Astrocyte (in vitro differentiated cells and primary cell): ENCODE data around the gene RALY. TPM values are rescaled to one million over a fixed set of nuclear protein-coding genes. Genes with fewer than 3 reads are reported as not detected.

Experiments
- DNase-seq: peaks from one replicate; pipeline ENCODE4 v3.0.0-alpha.2; 2010; ENCODE audit warnings: low read depth
- FAIRE-seq: peaks from 2 replicates; lab custom pipeline; 2011; peaks lifted over from hg19 to GRCh38; lab: Jason Lieb, UNC
- H2AFZ ChIP-seq: 2 replicates; pipeline ENCODE4 v1.6.0; 2012; ENCODE audit warnings: low read depth, low read length, inconsistent platforms
- H3K27ac ChIP-seq: 2 replicates; pipeline ENCODE4 v1.5.1; 2011; ENCODE audit warnings: low read depth, low read length, inconsistent platforms
- H3K27me3 ChIP-seq: 2 replicates; pipeline ENCODE4 v1.6.0; 2011; ENCODE audit warnings: low read length, inconsistent platforms; ENCODE audit not compliant: insufficient read depth
- H3K36me3 ChIP-seq: 2 replicates; pipeline ENCODE4 v1.5.1; 2011; ENCODE audit warnings: low read length, inconsistent platforms; ENCODE audit not compliant: insufficient read depth
- H3K4me1 ChIP-seq: 2 replicates; pipeline ENCODE4 v1.5.1; 2011; ENCODE audit warnings: low read length, inconsistent platforms; ENCODE audit not compliant: insufficient read depth
- H3K4me2 ChIP-seq: 2 replicates; pipeline ENCODE4 v1.6.0; 2012; ENCODE audit warnings: low read length, inconsistent platforms
- H3K4me3 ChIP-seq: 2 replicates; pipeline ENCODE4 v1.5.1; 2011; ENCODE audit warnings: low read depth, mild to moderate bottlenecking, low read length, inconsistent platforms; ENCODE audit not compliant: insufficient read depth
- H3K79me2 ChIP-seq: 2 replicates; pipeline ENCODE4 v1.6.0; 2012; ENCODE audit warnings: mild to moderate bottlenecking, low read length, inconsistent platforms; ENCODE audit not compliant: insufficient read depth
- H3K9ac ChIP-seq: 2 replicates; pipeline ENCODE4 v1.6.0; 2012; ENCODE audit warnings: mild to moderate bottlenecking, low read length, inconsistent platforms
- H3K9me3 ChIP-seq: 2 replicates; pipeline ENCODE4 v1.5.1; 2012; ENCODE audit warnings: low read depth, mild to moderate bottlenecking, low read length, inconsistent platforms; ENCODE audit not compliant: insufficient read depth
- H4K20me1 ChIP-seq: 2 replicates; pipeline ENCODE4 v1.6.0; 2012; ENCODE audit warnings: low read length, inconsistent platforms; ENCODE audit not compliant: insufficient read depth
- H3K27ac Mint-ChIP-seq: one replicate; pipeline ENCODE4 v1.8.0; 2021; ENCODE audit warnings: mild to moderate bottlenecking, mixed read lengths; ENCODE audit not compliant: unreplicated experiment
- H3K27me3 Mint-ChIP-seq: one replicate; pipeline ENCODE4 v1.8.0; 2021; ENCODE audit warnings: low read depth, mixed read lengths; ENCODE audit not compliant: unreplicated experiment
- H3K36me3 Mint-ChIP-seq: one replicate; pipeline ENCODE4 v1.8.0; 2021; ENCODE audit warnings: low read depth, mixed read lengths; ENCODE audit not compliant: unreplicated experiment
- H3K4me1 Mint-ChIP-seq: one replicate; pipeline ENCODE4 v1.8.0; 2021; ENCODE audit warnings: low read depth, mixed read lengths; ENCODE audit not compliant: unreplicated experiment
- H3K4me3 Mint-ChIP-seq: one replicate; pipeline ENCODE4 v1.8.0; 2021; ENCODE audit warnings: mild to moderate bottlenecking, moderate library complexity, mixed read lengths; ENCODE audit not compliant: unreplicated experiment
- H3K9me3 Mint-ChIP-seq: one replicate; pipeline ENCODE4 v1.8.0; 2021; ENCODE audit warnings: mild to moderate bottlenecking, mixed read lengths; ENCODE audit not compliant: unreplicated experiment
- CTCF ChIP-seq: IDR thresholded peaks from 2 replicates; pipeline ENCODE4 v1.5.1; 2011; ENCODE audit warnings: low read depth, mild to moderate bottlenecking, inconsistent platforms, low read length, moderate library complexity; ENCODE audit not compliant: insufficient read depth
- EZH2 ChIP-seq: IDR thresholded peaks from 2 replicates; pipeline ENCODE4 v1.6.1; 2012; ENCODE audit warnings: mild to moderate bottlenecking, low read length, inconsistent platforms; ENCODE audit not compliant: insufficient read depth
- total RNA-seq: library from RNA; stranded (reverse); gene quantifications from 2 replicates; pipeline ENCODE4 v1.2.1, GENCODE V29; 2021

Gene RALY
- total RNA-seq, 1 donor from 2014 or later, result 105 TPM

GRCh38 chr20:34124469-34125249 is 130.9 kb downstream of the RALY start:
- no peak for FAIRE-seq
- Histone ChIP-seq H3K27me3 (peaks cover 9% of the 10 kb centered on the region), H3K4me1 (no peaks in the 10 kb centered on the region), H3K27ac (no peak overlapping the region), H3K4me3 (no peak overlapping the region), H3K79me2 (no peaks in the 10 kb centered on the region), H2AFZ (no peak overlapping the region), H3K9me3 (no peaks in the 10 kb centered on the region), H3K4me2 (no peak overlapping the region), H3K9ac (no peak overlapping the region), H3K36me3 (no peaks in the 10 kb centered on the region), H4K20me1 (no peaks in the 10 kb centered on the region)
- no peak overlapping the region for H3K27ac Mint-ChIP-seq
- no peak for DNase-seq
- H3K4me1 Mint-ChIP-seq, result no peaks in the 10 kb centered on the region
- H3K9me3 Mint-ChIP-seq, result no peaks in the 10 kb centered on the region
- no peak for TF ChIP-seq EZH2
- no peak for TF ChIP-seq CTCF
- H3K4me3 Mint-ChIP-seq, result no peak overlapping the region
- H3K36me3 Mint-ChIP-seq, result no peaks in the 10 kb centered on the region
- H3K27me3 Mint-ChIP-seq, result peaks cover 15% of the 10 kb centered on the region

DNA sequence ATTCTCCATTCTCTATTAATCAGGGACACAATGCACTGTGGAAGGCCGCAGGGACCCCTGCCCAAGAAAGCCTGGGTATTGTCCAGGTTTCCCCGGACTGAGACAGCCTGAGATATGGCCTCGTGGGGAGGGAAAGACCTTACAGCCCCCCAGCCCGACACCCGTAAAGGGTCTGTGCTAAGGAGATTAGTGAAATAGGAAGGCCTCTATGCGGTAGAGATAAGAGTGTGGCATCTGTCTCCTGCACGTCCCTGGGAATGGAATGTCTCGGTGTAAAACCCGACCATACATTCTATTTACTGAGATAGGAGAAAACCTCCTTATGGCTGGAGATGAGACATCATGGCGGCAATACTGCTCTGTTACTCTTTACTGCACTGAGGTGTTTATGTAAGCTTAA is 134.1 kb downstream of the RALY start:
- H3K79me2 ChIP-seq, result no peaks in the 10 kb centered on the region
- no peak overlapping the region for H2AFZ ChIP-seq
- Mint-ChIP-seq H3K27ac (no peak overlapping the region), H3K9me3 (no peaks in the 10 kb centered on the region), H3K4me1 (no peaks in the 10 kb centered on the region), H3K36me3 (peaks cover 1% of the 10 kb centered on the region), H3K27me3 (peaks cover 18% of the 10 kb centered on the region), H3K4me3 (no peak overlapping the region)
- no peaks in the 10 kb centered on the region for H3K36me3 ChIP-seq
- H3K9me3 ChIP-seq, result no peaks in the 10 kb centered on the region
- no peak for FAIRE-seq
- no peaks in the 10 kb centered on the region for H3K4me1 ChIP-seq
- H3K9ac ChIP-seq, result no peak overlapping the region
- no peak overlapping the region for H3K27ac ChIP-seq
- no peaks in the 10 kb centered on the region for H4K20me1 ChIP-seq
- no peak for DNase-seq
- no peak overlapping the region for H3K4me3 ChIP-seq
- H3K4me2 ChIP-seq, result no peak overlapping the region
- peaks cover 9% of the 10 kb centered on the region for H3K27me3 ChIP-seq
- TF ChIP-seq EZH2 (no peak), CTCF (no peak)
